HepG2 (cell line): Measurements from ENCODE around the gene SOX9.

Experiments used
- EZH2 ChIP-seq: conservative IDR thresholded peaks from 2 replicates; pipeline ENCODE4 v1.6.1; 2012; ENCODE audit warnings: mild to moderate bottlenecking, low read depth, low read length, moderate library complexity
- RNF219 ChIP-seq: sonication (generic); formaldehyde crosslinking; IDR thresholded peaks from 2 replicates; pipeline ENCODE4 v1.5.0; 2020; ENCODE audit warnings: mild to moderate bottlenecking, missing genetic modification reagents

DNA sequence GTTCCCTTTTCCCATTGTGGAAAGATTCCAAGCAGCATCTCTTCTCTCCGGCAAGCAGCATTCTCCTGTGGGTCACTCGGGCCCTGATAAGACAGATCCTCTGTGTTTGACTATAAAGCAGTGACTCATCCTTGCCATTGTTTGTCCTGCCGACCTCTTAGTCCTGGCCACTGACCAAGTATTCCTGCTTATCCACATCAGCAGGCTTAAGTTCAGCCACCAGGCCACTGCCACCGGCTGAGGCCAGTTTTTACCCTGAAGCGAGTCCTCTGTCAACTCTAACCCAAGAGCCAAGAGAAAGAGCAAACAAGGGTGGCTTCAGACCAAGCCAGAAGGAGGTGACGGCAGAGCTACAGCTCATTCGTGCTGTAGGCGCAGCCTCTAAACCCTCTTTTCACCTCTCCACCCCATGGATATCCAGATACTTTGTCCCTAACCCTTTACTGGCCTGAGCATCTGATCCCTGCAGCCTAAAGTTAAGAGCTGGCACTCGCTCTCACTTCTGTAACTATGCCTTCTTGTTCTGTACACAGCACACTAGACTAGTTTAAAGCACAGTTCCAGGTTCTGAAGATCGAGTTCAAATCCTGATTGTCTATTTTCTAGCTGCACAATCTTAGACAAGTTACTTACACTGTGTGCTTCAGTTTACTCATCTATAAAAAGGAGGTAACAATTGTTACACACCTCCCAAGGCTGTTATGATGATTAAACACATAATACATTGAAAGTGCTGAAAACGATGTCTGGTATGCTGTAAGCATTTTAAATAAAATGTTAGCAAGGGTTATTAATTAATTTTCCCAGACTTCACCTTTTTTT lies 31.0 kb downstream of the SOX9 start:
- TF ChIP-seq RNF219 (CRISPR knock-in tag): no peak
- TF ChIP-seq EZH2: no peak
